GM19099 (cell line): ENCODE data around the gene MED20.

Source experiments
- POLR2A ChIP-seq: IDR thresholded peaks from 3 replicates; pipeline ENCODE4 v1.6.1; 2011; ENCODE audit warnings: low read depth; ENCODE audit not compliant: insufficient read length; ENCODE audit errors: extremely low read depth

Gene MED20

GRCh38 chr6:41920921-41921711 lies at the start of gene MED20, which contains the start of gene BYSL:
Gene MED20, minus strand, starts transcription at chr6:41921139. Its CDS starts 121 bp downstream, at chr6:41921018.
Gene BYSL, plus strand, starts transcription at chr6:41921499. Its CDS starts 64 bp downstream, at chr6:41921563.
- TF ChIP-seq POLR2A: peak; percentile 68

- no peak for TF ChIP-seq POLR2A
Measured at GRCh38 chr6:41970436-41970846, 49.5 kb upstream of the MED20 start.

DNA sequence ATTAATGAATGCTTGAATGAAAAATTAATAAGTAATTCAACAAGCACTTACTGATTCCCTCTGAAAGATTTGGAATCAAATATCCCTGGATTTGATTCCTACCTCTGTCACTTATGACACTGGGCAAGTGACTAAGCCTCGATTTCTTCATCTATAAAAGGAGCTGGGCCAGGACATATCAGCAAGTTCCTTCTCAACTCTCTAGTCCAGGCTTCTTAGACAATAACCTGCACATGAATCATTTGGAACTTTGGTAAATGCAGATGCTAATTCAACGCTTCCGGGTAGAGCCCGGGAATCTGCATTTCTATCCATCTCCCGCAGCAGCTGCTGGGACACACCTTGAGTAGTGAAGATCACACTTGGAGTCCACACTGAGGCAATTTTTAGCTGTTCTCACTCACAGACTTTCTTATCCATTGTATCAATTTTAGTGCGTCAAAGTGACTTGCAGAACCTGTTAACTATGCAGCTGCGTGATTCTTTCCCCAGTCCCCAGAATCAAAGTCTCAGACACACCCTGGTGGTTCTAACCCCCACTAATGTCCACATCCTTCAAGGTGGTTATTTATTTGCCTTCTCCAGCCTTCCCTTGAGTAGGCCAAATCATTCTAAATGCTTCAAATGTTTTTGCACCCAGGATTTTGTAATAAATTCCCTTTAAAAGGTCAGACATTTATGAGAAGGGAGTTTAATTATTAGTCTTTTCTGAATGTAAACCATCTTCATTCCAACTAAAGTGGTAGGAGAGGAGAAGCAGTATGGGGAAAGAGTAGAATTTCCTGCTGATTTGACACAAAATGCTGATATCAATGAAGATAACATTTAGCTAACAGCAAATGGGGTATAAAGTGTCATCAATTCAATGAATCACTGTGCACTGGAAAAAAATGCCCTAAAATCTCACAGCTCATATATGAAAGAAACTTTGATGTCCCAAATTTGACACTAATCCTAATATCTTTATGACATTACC lies 46.7 kb upstream of the MED20 start:
- TF ChIP-seq POLR2A: no peak

- no peak for TF ChIP-seq POLR2A
Measured at GRCh38 chr6:41966961-41967311, 46.0 kb upstream of the MED20 start.

DNA sequence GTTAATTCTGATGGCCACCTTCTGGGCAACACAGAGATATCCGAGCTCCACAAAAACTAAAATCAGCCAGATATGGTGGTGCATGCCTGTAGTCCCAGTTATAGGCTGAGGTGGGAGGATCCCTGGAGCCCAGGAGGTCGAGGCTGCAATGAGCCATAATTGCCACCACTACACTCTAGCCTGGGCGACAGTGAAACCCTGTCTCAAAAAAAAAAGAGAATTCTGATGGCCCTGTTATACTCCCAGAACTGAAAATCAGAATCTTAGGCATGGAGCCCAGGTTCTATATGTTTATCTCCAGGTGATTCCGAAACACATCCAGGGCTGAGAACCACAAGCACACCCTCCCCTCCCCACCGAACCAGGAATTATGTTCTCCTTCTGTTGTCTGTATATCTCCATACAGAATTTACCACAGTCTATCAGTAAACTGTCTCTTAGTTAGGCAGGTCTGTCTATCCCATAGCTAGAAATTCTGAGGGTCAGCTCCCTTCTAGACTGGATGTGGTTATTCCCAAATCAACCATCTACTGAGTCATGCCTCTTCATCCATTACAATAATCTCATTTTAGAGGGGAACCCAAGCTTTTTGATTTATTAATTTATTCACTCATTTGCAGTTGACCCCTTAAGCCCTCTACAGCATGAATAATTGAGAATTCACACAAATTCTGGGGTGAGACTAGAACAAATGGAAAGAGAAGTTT lies 45.4 kb upstream of the MED20 start:
- no peak for TF ChIP-seq POLR2A

- no peak for TF ChIP-seq POLR2A
Measured at GRCh38 chr6:41965429-41966213, 44.7 kb upstream of the MED20 start.

DNA sequence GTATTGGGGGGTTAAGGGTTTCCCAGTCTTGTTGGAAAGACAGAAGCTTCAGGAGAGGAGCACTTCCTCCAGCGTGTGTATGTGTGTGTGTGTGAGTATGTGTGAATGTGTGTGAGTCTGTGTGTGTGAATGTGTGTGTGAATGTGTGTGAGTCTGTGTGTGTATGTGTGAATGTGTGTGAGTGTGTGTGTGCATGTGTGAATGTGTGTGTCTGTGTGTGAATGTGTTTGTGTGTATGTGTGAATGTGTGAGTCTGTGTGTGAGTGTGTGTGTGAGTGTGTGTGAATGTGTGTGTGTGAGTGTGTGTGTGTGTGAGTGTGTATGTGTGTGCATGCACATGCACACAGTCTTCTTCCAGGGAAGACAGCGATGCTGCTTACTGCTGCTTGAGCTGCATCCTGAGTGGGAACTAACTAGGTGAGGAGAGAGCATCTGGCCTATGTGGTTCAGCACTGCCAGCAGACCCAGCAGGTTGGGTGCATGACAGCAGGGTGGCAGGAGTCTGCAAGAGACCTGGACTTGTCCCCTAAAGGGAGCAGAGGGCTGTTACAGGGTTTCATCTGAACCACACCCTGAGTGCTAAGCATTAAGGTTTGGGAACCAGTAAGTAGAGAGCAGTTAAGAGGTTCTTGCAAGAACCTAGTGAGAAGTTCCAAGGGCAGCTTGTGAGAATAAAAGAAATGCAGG lies 43.4 kb upstream of the MED20 start:
- TF ChIP-seq POLR2A: no peak

DNA sequence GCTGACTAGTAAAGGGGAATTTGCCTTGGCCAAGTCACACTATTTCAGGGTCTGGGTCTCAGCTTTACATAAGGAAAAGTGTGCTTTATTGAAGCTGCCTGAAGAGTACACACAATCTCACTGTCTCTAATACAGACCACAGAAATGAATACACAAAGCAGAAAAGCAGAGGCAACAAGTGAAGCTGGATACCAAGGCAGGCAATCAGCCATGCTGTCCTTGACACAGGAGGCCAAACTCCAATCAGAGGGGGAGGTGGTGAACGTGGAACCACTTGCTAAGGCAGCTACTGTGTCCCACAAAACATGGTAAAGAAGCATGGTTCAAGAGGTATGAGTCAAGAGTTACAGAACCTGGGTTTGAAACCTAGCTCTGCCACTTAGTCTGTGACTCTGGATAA lies 42.4 kb upstream of the MED20 start:
- no peak for TF ChIP-seq POLR2A

DNA sequence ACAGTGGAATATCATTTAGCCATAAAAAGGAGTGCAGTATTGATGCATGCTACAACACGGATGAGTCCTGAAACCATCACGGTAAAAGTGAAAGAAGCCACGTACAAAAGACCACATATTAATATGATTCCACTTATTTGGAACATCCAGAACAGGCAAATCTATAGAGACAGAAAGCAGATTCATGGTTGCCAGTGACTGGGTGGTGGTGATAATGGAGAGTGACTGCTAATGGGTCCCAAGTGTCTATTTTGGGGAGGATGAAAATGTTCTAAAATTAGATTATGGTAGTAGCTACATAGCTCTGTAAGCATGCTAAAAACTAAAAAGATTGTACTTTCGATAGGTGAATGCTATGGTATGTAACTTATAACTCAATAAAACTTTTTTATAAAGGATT lies 39.1 kb upstream of the MED20 start:
- TF ChIP-seq POLR2A: no peak

GRCh38 chr6:41958022-41958856 lies 37.3 kb upstream of the MED20 start:
- no peak for TF ChIP-seq POLR2A

- no peak for TF ChIP-seq POLR2A
Measured at GRCh38 chr6:41957117-41957516, 36.2 kb upstream of the MED20 start.

- TF ChIP-seq POLR2A: no peak
Measured at GRCh38 chr6:41955412-41955811, 34.5 kb upstream of the MED20 start.

DNA sequence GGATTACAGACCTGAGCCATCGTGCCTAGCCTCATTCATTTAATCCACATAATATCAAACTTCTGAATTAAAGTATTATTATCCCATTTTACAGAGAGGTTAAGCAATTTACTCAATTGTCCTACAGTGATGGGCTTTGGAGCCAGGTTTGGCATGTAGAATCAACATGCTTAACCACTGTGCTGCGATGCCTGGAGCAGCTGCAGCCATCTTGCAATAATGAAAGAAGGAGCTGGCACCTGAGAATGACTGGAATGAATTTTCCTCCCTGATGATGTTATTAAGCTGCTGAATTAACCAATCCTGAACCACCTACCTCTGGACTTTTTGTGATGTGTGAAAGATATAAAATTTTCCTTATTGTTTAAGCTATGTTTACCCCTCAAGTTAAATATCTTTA lies 33.7 kb upstream of the MED20 start:
- no peak for TF ChIP-seq POLR2A

DNA sequence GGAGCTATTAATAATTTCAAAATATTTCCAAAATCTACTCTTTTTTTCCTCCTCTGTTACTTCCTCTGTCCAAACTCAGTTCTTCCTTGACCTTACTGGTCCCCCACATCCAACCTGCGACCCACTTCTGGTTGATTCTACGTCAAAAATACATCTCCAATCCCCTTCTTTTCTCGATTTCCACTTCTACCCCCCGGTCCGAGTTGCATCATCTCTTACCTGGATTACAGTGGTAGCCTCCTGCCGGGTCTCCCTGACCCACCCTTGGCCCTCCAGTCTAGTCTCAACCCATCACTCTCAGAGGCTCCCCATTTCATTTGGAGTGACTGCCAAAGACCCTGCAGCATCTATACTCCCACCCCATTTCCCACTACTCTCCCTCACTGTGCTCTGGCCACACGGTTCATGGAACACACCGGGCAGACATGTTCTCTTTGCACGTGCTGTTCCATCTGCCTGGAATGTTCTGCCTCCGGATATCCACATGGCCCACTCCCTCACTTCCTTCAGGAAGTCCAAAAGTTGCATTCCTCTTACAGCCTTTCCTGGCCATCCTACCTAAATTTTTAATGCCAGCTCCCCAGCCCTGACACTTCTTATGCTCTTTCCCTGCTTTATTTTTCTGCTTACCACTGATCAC lies 26.8 kb upstream of the MED20 start:
- no peak for TF ChIP-seq POLR2A
